ENCODE results near the gene NUP214.

The NUP214 gene

GRCh38 chr9:131125288-131126058 is at the start of gene NUP214:
Gene NUP214, plus strand, starts transcription at chr9:131125586. Its CDS starts 119 bp downstream, at chr9:131125705.
- DNase-seq: peak; percentile 99

GRCh38 chr9:131076347-131077195 is 48.8 kb upstream of the NUP214 start:
- peak; percentile 61 for DNase-seq

DNA sequence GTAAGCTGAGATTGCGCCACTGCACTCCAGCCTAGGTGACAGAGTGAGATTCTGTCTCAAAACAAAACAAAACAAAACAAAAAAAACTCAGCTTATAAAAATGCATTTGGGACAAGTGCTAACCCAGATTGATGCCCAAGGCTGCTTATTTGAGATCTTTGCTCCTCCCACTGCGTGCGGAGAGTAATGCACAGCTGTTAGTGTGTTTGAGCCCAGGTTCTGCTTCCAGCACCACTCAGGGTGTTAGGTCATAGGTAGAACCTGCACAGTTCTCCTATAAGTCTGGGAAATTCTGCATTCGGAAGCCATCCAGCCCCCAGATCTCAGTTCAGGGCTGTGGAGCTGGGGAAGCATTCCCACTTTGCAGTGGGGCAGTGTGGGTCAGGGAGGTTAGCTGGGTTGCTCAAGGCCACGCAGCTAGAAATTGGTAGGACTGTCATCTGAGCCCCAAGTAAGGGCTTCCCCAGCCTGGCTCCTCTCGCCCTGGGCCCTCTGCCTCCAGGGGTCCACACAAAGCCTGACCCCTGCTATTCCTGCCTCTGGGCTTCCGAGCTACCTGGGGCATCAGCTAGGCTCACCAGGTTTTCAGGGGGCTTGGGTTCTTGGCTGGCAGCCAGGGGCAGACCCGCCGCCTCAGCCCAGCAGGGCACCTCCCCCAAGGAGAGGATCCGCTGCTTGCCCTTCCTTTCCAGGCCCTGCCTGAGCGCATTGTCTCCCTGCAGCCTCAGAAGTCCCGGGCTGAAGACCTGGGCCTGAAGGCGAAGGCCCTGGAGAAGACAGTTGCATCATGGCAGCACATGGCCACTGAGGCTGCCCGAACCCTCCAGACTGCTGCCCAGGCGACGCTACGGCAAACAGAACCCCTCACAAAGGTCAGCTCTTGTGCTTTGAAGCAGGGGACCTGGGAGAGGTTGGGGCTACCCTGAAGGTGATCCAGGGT is 46.7 kb upstream of the NUP214 start:
- DNase-seq: no peak

DNA sequence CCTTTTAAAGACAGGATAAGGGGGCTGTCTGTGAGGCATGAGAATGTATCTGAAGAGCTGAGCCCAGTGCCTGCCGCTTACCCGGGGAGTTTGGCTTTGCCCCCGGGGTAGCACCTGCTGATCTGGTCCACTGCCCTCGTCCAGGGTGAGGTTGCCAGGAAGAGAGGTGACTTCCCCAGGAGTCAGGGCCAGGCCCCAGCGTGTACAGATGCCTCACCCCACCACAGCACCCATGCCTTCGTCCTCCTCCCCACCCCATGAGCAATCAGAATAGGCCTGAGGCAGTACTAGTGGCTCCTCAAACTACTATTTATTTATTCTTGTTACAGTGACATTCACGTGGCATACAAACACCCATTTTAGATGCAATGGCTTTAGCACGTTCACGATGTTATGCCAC is 44.8 kb upstream of the NUP214 start:
- DNase-seq: no peak

- no peak for DNase-seq
Measured at GRCh38 chr9:131081868-131082267, 43.5 kb upstream of the NUP214 start.

DNA sequence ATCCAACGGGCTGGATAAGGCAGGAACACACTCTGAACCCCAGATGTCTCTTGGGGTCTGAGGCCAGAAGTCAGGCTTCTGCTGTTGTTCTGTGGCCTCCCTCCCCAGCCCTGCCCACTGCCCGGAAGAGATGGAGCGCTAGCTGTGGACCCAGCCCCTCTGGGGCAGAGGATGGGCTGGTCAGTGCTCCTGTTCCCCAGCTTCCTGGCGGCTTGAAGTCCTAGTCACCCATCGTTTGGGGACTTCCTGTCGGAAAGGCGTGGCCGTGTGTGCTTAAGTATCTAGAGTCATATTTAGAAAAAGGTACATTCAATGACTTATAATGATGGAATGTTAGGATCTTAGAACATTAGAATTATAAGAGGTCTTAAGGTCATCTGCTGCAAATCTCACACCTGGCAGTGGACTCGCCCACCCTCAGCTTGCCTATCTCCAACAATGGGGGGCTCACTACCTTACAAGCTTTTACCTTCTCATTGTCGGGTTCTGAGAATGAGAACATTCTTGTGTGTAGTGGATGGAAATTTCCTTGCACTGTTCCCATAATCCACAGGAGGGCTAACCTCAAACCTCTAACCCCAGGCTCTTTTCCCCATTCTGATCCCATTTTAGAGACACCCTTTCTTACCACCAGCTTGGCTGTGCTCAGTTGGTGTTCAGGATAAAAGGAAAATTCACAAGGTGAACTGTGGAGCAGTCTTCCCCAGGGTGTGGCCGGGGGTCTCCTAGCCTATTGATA is 42.4 kb upstream of the NUP214 start:
- DNase-seq: no peak

DNA sequence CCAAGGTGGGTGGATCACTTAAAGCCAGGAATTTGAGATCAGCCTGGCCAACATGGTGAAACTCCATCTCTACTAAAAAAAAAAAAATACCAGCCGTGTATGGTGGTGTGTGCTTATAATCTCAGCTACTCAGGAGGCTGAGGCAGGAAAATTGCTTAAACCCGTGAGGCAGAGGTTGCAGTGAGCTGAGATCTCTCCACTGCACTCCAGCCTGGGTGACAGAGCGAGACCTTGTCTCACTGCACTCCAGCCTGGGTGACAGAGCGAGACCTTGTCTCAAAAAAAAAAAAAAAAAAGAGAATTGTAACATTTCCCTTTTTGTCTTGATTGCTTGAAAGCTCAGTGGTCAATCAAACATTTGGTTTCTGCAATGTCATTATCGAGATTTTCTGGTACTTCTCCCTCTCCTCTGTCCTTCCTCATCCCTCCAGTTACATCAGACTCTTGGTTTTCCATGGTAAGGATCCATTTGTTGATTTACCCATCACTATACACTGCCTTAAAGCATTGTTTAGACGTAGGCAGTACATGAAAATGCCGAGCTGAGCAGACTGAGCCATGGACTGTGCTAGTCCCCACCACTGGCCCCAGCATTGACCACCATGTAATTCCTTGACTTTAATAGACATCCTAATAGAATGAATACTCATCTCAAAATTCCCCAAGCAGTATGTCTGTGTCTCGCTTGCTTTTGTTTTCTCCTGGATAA is 40.6 kb upstream of the NUP214 start:
- no peak for DNase-seq

DNA sequence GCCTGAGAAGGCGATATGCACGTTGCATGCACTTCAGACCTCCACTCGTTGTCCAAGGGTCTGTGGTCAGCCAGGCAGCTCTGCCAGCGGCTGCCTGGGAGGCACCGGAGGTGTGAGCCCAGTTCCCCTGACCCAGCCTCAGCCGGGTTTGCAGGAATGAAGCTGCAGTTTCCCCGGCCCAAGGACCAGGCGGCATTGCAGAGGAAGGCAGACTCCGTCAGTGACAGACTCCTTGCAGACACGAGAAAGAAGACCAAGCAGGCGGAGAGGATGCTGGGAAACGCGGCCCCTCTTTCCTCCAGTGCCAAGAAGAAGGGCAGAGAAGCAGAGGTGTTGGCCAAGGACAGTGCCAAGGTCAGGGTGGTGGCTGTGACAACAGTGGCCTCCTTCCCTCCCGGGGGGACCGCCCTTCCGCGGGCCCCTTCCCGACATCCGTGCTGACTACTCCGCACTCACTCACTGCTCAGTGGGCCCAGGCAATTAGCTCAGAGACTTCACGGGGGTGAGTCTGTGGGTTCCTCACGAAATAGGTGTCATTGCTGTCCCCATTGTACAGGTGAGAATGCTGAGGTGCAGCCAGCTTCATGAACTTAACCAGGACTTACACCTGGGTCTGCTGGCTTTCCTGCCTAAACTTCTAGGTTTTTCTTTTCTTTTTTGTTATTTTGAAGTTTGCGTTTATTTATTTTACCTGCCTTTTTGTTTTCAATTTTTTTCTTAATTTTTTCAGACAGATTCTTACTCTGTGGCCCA is 39.8 kb upstream of the NUP214 start:
- DNase-seq: no peak

DNA sequence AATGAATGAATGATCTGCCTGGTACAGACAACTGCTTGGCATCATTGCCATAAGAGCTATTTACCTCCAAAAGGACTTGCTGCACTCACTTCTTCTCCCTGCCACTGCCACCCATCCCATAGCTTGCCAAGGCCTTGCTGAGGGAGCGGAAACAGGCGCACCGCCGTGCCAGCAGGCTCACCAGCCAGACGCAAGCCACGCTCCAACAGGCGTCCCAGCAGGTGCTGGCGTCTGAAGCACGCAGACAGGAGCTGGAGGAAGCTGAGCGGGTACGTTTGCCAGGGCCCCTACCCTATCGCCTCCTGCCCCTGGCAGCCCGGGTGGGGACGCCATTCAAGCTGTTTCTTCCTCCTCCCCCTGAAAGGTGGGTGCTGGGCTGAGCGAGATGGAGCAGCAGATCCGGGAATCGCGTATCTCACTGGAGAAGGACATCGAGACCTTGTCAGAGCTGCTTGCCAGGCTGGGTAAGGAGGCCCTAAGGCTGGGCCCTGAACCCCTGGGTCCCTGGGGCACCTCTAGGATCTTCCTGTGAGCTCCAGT is 38.0 kb upstream of the NUP214 start:
- no peak for DNase-seq

DNA sequence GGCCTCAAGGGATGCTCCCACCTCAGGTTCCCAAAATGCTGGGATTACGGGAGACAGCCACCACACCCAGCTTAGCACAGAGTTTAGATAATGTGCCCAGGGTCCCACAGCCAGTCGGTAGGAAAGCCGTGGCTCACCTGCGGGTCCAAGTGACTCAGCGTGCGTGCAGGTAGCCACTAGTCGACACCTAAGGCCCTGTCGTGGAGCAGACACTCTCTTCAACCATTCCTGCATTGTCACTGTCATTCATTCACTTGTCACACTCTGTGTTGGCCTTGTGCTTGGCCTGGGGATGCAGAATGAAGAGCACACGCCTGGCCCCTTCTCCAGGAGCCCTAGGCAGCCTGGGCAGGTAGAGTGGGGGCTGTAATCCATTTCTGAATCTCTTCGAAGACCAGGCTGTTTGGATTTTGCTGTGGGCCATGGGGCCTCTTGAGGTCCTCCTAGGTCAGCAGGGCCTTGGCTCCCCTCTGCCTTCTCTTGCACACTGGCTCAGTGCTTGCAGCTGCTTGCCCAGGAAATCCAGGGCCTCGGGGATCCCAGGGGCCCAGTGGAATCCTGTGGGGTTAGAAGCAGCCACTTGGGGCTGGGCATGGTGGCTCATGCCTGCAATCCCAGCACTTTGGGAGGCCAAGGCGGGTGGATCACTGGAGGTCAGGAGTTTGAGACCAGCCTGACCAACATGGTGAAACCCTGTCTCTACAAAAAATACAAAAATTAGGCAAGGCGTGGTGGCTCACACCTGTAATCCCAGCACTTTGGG is 35.2 kb upstream of the NUP214 start:
- DNase-seq: no peak

- no peak for DNase-seq
Measured at GRCh38 chr9:131091352-131091992, 33.9 kb upstream of the NUP214 start.

DNA sequence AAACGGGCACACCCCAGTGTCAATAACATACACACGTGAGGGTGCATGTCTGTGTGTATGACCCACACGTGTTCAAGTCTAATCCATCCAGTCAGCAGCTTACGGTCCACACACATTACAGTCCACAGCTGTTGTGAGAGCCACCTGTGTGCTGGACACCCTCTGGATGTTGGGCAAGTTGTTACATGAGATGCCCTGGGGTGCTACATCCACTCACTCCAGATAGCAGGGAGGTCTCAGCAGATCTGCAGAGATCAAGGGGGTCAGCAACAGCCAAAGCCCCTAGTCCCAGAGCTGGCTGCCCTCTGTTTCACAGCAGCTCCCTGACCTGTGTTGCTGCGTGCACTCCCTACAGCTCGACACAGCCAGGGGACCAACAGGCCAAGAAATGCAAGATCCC is 33.4 kb upstream of the NUP214 start:
- DNase-seq: no peak

DNA sequence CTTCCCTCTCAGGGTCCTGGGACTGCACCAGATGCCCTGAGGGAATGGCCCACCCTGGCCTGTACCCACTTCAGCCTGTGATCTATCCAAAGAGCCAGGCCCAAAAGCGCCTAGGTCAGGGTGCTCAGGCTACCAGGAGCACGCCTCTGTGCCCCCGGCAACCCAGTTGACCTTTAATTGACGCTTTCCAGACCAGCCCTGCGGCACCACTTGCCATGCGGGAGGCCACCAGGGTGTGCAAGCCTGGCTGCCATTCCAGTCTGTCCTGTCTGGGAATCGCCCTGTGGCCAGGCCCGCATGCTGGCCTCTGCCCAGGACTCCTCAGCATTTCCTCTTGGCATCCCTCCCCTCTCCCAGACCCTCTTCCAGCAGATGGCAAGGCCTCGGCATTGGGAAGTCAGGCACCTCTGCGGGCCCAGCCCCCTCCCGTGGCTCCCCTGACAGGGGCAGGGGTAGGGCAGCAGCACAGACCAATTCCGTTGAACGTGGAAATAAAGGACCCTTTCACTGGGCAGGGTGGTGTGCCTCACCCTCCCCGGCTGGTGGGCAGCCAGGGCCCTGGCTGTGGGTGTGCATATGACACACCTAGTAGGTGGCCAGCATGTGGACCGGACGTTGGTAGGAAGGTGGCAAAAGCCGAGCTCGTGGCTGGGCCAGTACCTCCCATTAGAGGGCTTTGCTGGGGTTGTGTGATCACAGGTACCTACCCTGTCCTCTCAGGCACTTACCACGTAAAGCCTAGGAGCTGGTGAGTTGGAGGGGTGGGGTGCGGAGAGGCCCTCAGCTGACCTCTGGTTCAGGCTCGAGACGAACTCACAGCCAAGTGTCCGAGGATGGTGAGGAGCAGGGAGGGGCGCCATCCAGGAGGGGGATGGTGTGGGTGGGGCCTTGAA is 32.6 kb upstream of the NUP214 start:
- no peak for DNase-seq

DNA sequence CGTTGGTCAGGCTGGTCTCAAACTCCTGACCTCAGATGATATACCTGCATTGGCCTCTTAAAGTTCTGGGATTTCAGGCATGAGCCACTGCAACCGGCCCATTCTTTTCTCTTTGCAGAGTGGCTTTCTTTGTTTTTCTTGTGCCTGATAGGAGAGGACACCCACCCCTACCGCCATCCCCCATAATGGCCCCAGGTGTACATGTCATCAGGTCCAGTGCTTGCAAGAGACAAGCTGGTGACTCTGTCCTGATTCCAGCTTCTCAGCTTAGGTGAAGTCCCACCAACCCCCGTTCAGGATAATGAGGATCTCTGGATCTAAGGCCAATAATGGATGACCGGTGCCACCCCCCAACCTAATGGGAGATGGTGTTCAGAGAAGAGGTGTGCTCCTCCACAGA is 31.4 kb upstream of the NUP214 start:
- DNase-seq: no peak

- no peak for DNase-seq
Measured at GRCh38 chr9:131094622-131095021, 30.8 kb upstream of the NUP214 start.

DNA sequence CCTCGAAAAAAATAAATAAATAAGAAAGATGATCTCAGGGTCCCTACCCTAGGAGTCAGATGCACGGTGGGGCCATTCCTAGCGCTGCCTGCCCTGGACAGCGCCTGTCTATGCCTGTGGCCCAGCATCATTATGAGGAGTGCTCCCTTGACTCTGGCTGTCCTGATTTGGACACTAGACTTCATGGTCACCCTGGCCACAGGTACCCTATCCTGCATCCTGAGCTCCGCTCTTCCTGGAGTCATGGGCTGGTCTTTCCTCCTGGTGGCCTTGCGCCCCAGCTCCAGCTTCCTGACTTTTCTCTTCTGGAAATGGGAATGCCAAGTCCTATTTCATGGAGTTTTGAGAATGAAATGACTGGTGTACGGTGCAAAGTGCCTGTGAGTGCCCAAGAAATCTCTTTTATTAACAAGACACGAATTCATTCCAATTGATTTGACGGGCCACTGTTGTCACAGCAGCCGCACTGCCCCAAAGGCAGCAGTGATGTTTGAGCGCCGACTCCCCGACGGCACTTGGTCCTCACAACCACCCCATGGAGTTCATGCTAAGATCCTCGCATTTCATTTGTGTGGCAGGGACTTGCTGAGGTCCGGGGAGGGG is 29.6 kb upstream of the NUP214 start:
- no peak for DNase-seq

DNA sequence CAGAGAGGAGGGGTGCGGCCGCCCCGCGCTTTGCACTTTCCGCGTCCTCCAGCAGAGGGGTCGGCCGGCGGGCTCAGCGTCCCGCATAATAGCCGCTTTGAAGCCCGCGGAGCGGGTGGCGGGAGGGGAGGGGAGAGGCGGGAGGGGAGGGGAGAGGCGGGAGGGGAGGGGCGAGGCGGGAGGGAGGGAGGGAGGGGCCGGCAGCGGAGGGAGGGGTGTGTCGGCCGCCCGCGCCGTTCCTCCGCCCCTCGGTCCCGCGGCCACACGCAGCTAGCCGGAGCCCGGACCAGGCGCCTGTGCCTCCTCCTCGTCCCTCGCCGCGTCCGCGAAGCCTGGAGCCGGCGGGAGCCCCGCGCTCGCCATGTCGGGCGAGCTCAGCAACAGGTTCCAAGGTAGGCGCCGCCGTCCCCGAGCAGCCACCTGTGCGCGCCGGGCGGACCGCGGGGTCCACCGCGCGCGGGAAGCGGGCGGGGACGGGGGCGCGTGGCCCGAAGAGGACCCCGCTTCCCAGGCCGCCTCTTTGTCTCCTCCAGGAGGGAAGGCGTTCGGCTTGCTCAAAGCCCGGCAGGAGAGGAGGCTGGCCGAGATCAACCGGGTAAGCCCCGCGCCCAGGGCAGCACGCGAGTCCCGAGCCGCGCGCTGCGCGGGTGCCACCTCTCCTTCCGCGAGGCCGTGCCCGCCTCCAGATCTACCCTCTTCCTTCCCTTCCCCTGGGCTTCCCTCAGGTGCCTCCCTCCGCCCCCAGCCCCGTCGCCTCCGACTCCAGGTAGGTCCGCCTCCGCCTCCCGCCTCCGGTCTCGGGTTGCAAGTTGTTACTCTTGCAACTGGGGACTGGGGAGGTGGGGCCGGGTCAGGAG is 28.9 kb upstream of the NUP214 start, which contains the start of gene AIF1L:
TSS of gene AIF1L (plus strand) at position 263 of the 857 bp plus-strand sequence. CDS start at position 362, 99 bp downstream.
- peak; percentile 75 for DNase-seq

All from midbrain (tissue), 1 donor.